ENCODE measurements around the gene CHRNA3.

- no peak for TF ChIP-seq CTCF (IDR thresholded peaks at IDR 0.05)
- TF ChIP-seq EZH2 (IDR thresholded peaks at IDR 0.05; ENCODE audit: borderline replicate concordance, insufficient read depth, low read depth, low read length, poor library complexity, severe bottlenecking) = no peak
These were observed 14.6 kb upstream of the CHRNA3 start for GRCh38 chr15:78635346-78635745.
